ENCODE measurements around the gene XPO6. TPM values are rescaled to one million over a fixed set of nuclear protein-coding genes. Genes with fewer than 3 reads are reported as not detected.

Gene XPO6
- total and polyA plus RNA-seq, 2 donors, result 55.0 to 85.7 TPM

- Histone ChIP-seq H3K27ac (ENCODE audit: low read depth) (no peak overlapping the region), H3K4me1 (ENCODE audit: insufficient read depth) (no peaks in the 10 kb centered on the region), H3K4me3 (ENCODE audit: low read depth, low read length) (no peak overlapping the region), H3K36me3 (ENCODE audit: insufficient read depth) (no peaks in the 10 kb centered on the region)
- WGBS, result 72% methylated on average over 19 of the region's 19 CpGs
- no peak for DNase-seq (ENCODE audit: extremely low spot score)
These were observed 121.0 kb downstream of the XPO6 start for GRCh38 chr16:28090646-28091377.

- H3K4me3 ChIP-seq (ENCODE audit: low read depth, low read length), result no peak overlapping the region
- no peak for DNase-seq (ENCODE audit: extremely low spot score)
- H3K36me3 ChIP-seq (ENCODE audit: insufficient read depth), result no peaks in the 10 kb centered on the region
- H3K27ac ChIP-seq (ENCODE audit: low read depth), result no peak overlapping the region
- H3K4me1 ChIP-seq (ENCODE audit: insufficient read depth), result no peaks in the 10 kb centered on the region
- WGBS, result 87% methylated on average over 7 of the region's 7 CpGs
These were observed 121.8 kb downstream of the XPO6 start for GRCh38 chr16:28089992-28090365.

GRCh38 chr16:28089205-28089991 lies 122.4 kb downstream of the XPO6 start:
- no peak overlapping the region for H3K4me3 ChIP-seq (ENCODE audit: low read depth, low read length)
- H3K27ac ChIP-seq (ENCODE audit: low read depth), result no peak overlapping the region
- DNase-seq (ENCODE audit: extremely low spot score), result no peak
- no peaks in the 10 kb centered on the region for H3K4me1 ChIP-seq (ENCODE audit: insufficient read depth)
- H3K36me3 ChIP-seq (ENCODE audit: insufficient read depth), result no peaks in the 10 kb centered on the region
- WGBS, result 98% methylated on average over 3 of the region's 3 CpGs

GRCh38 chr16:28087675-28088300 lies 124.0 kb downstream of the XPO6 start:
- no peaks in the 10 kb centered on the region for H3K36me3 ChIP-seq (ENCODE audit: insufficient read depth)
- no peaks in the 10 kb centered on the region for H3K4me1 ChIP-seq (ENCODE audit: insufficient read depth)
- H3K27ac ChIP-seq (ENCODE audit: low read depth), result no peak overlapping the region
- 90% methylated on average over 7 of the region's 7 CpGs for WGBS
- H3K4me3 ChIP-seq (ENCODE audit: low read depth, low read length), result no peak overlapping the region
- DNase-seq (ENCODE audit: extremely low spot score), result no peak

- H3K27ac ChIP-seq (ENCODE audit: low read depth), result no peak overlapping the region
- no peaks in the 10 kb centered on the region for H3K4me1 ChIP-seq (ENCODE audit: insufficient read depth)
- WGBS, result 85% methylated on average over 8 of the region's 8 CpGs
- DNase-seq (ENCODE audit: extremely low spot score), result no peak
- no peak overlapping the region for H3K4me3 ChIP-seq (ENCODE audit: low read depth, low read length)
- H3K36me3 ChIP-seq (ENCODE audit: insufficient read depth), result no peaks in the 10 kb centered on the region
These were observed 124.6 kb downstream of the XPO6 start for GRCh38 chr16:28087140-28087660.

GRCh38 chr16:28086186-28087139 lies 125.3 kb downstream of the XPO6 start:
- Histone ChIP-seq H3K36me3 (ENCODE audit: insufficient read depth) (no peaks in the 10 kb centered on the region), H3K4me1 (ENCODE audit: insufficient read depth) (no peaks in the 10 kb centered on the region), H3K4me3 (ENCODE audit: low read depth, low read length) (no peak overlapping the region), H3K27ac (ENCODE audit: low read depth) (no peak overlapping the region)
- DNase-seq (ENCODE audit: extremely low spot score), result no peak
- WGBS, result 92% methylated on average over 21 of the region's 21 CpGs

- Histone ChIP-seq H3K4me3 (ENCODE audit: low read depth, low read length) (no peak overlapping the region), H3K36me3 (ENCODE audit: insufficient read depth) (no peaks in the 10 kb centered on the region), H3K4me1 (ENCODE audit: insufficient read depth) (no peaks in the 10 kb centered on the region), H3K27ac (ENCODE audit: low read depth) (no peak overlapping the region)
- 81% methylated on average over 12 of the region's 12 CpGs for WGBS
- DNase-seq (ENCODE audit: extremely low spot score), result no peak
These were observed 126.2 kb downstream of the XPO6 start for GRCh38 chr16:28085389-28086171.

GRCh38 chr16:28084209-28084608 lies 127.6 kb downstream of the XPO6 start:
- WGBS, result 97% methylated on average over 6 of the region's 6 CpGs
- no peaks in the 10 kb centered on the region for H3K4me1 ChIP-seq (ENCODE audit: insufficient read depth)
- no peaks in the 10 kb centered on the region for H3K36me3 ChIP-seq (ENCODE audit: insufficient read depth)
- DNase-seq (ENCODE audit: extremely low spot score), result no peak
- no peak overlapping the region for H3K4me3 ChIP-seq (ENCODE audit: low read depth, low read length)
- no peak overlapping the region for H3K27ac ChIP-seq (ENCODE audit: low read depth)

GRCh38 chr16:28082624-28083023 lies 129.1 kb downstream of the XPO6 start:
- H3K4me3 ChIP-seq (ENCODE audit: low read depth, low read length), result no peak overlapping the region
- no peaks in the 10 kb centered on the region for H3K4me1 ChIP-seq (ENCODE audit: insufficient read depth)
- 22% methylated on average over 13 of the region's 13 CpGs for WGBS
- DNase-seq (ENCODE audit: extremely low spot score), result peak; percentile 33
- H3K27ac ChIP-seq (ENCODE audit: low read depth), result no peak overlapping the region
- no peaks in the 10 kb centered on the region for H3K36me3 ChIP-seq (ENCODE audit: insufficient read depth)

GRCh38 chr16:28081391-28081968 lies 130.3 kb downstream of the XPO6 start:
- Histone ChIP-seq H3K27ac (ENCODE audit: low read depth) (no peak overlapping the region), H3K4me1 (ENCODE audit: insufficient read depth) (no peaks in the 10 kb centered on the region), H3K4me3 (ENCODE audit: low read depth, low read length) (no peak overlapping the region), H3K36me3 (ENCODE audit: insufficient read depth) (no peaks in the 10 kb centered on the region)
- no peak for DNase-seq (ENCODE audit: extremely low spot score)
- WGBS, result 87% methylated on average over 9 of the region's 9 CpGs

- WGBS, result 92% methylated on average over 6 of the region's 6 CpGs
- Histone ChIP-seq H3K27ac (ENCODE audit: low read depth) (no peak overlapping the region), H3K36me3 (ENCODE audit: insufficient read depth) (no peaks in the 10 kb centered on the region), H3K4me1 (ENCODE audit: insufficient read depth) (no peaks in the 10 kb centered on the region), H3K4me3 (ENCODE audit: low read depth, low read length) (no peak overlapping the region)
- no peak for DNase-seq (ENCODE audit: extremely low spot score)
These were observed 133.5 kb downstream of the XPO6 start for GRCh38 chr16:28078261-28078660.

GRCh38 chr16:28073836-28074235 lies 137.9 kb downstream of the XPO6 start:
- DNase-seq (ENCODE audit: extremely low spot score), result no peak
- Histone ChIP-seq H3K27ac (ENCODE audit: low read depth) (no peak overlapping the region), H3K4me1 (ENCODE audit: insufficient read depth) (no peaks in the 10 kb centered on the region), H3K4me3 (ENCODE audit: low read depth, low read length) (no peak overlapping the region), H3K36me3 (ENCODE audit: insufficient read depth) (no peaks in the 10 kb centered on the region)
- WGBS, result 94% methylated on average over 6 of the region's 6 CpGs

Data from urinary bladder (tissue), 4 donors.